ENCODE results near the gene USP2. TPM values are rescaled to one million over a fixed set of nuclear protein-coding genes. Genes with fewer than 3 reads are reported as not detected.

Gene USP2
- total RNA-seq (0.77 and 2.3 TPM in 2 replicates), polyA plus RNA-seq (0.66 and 1.0 TPM in 2 replicates), polyA minus RNA-seq (ENCODE audit: low replicate concordance) (1.4 and 7.7 TPM in 2 replicates)
- 0.78 and 0.98 TPM in 2 replicates for polyA plus RNA-seq (2012)

- TF ChIP-seq EZH2 (IDR thresholded peaks at IDR 0.05; ENCODE audit: low read length, missing control alignments) (no peak), CTCF (conservative IDR thresholded peaks at IDR 0.05 in 1 of 2, IDR thresholded peaks at IDR 0.05 in 1 of 2; ENCODE audit: low read depth in 1 of 2, low read length in 2 of 2) (peak; percentile 77 to 80)
- Histone ChIP-seq H3K9me3 (ENCODE audit: control insufficient read depth, insufficient read depth, low read depth, low read length) (no peaks in the 10 kb centered on the region), H4K20me1 (ENCODE audit: control insufficient read depth, extremely low read depth, insufficient read depth, low read length) (no peaks in the 10 kb centered on the region)
Observed at GRCh38 chr11:119381181-119381988, at the start of gene USP2. TSS of gene USP2 (minus strand) at chr11:119381690. CDS start at chr11:119373480, 8,210 bp downstream.

GRCh38 chr11:119427279-119427678 is 45.8 kb upstream of the USP2 start:
- no peaks in the 10 kb centered on the region for H3K9me3 ChIP-seq (ENCODE audit: control insufficient read depth, insufficient read depth, low read depth, low read length)
- H3K9ac ChIP-seq (ENCODE audit: insufficient read depth, low read length): no peak overlapping the region
- peak in 1 of 2 donors; percentile 17 for DNase-seq (ENCODE audit: low read depth in 2 of 2)
- no peak overlapping the region for H3K4me2 ChIP-seq (ENCODE audit: extremely low read depth, insufficient read depth, low read length)
- H2AFZ ChIP-seq (ENCODE audit: low read length): no peak overlapping the region
- TF ChIP-seq EZH2 (IDR thresholded peaks at IDR 0.05; ENCODE audit: low read length, missing control alignments): no peak
- TF ChIP-seq CTCF (conservative IDR thresholded peaks at IDR 0.05 in 1 of 2, IDR thresholded peaks at IDR 0.05 in 1 of 2; ENCODE audit: low read depth in 1 of 2, low read length in 2 of 2): no peak
- H4K20me1 ChIP-seq (ENCODE audit: control insufficient read depth, extremely low read depth, insufficient read depth, low read length): no peaks in the 10 kb centered on the region
- no peak overlapping the region for H3K4me3 ChIP-seq (replicated peaks in 1 of 4; ENCODE audit: control extremely low read depth in 1 of 4, insufficient read depth in 1 of 4, low read depth in 3 of 4, low read length in 4 of 4)
- H3K4me1 ChIP-seq (ENCODE audit: control insufficient read depth, extremely low read depth, insufficient read depth, low read length): peaks cover 4% of the 10 kb centered on the region
- peaks cover 7% of the 10 kb centered on the region for H3K79me2 ChIP-seq (ENCODE audit: control insufficient read depth, insufficient read depth, low read length)
- H3K27ac ChIP-seq (ENCODE audit: insufficient read depth, low read length): no peak overlapping the region
- no peaks in the 10 kb centered on the region for H3K36me3 ChIP-seq (ENCODE audit: control insufficient read depth, insufficient read depth, low read length)
- peaks cover 6% of the 10 kb centered on the region for H3K27me3 ChIP-seq (ENCODE audit: control insufficient read depth, insufficient read depth, low read length)

More at GRCh38 chr11:119381181-119381988, at the start of gene USP2:
- H3K4me2 ChIP-seq (ENCODE audit: extremely low read depth, insufficient read depth, low read length): peak within 1 kb of the TSS; percentile 98
- H3K4me3 ChIP-seq (replicated peaks in 1 of 4; ENCODE audit: control extremely low read depth in 1 of 4, insufficient read depth in 1 of 4, low read depth in 3 of 4, low read length in 4 of 4): peak within 1 kb of the TSS; percentile 49 to 81 (median 67)
- H3K36me3 ChIP-seq (ENCODE audit: control insufficient read depth, insufficient read depth, low read length): no peaks in the 10 kb centered on the region
- H2AFZ ChIP-seq (ENCODE audit: low read length): peak within 1 kb of the TSS; percentile 77
- peaks cover 15% of the 10 kb centered on the region for H3K4me1 ChIP-seq (ENCODE audit: control insufficient read depth, extremely low read depth, insufficient read depth, low read length)
- no peaks in the 10 kb centered on the region for H3K79me2 ChIP-seq (ENCODE audit: control insufficient read depth, insufficient read depth, low read length)
- peak; percentile 93 to 96 for DNase-seq (ENCODE audit: low read depth in 2 of 2)
- H3K9ac ChIP-seq (ENCODE audit: insufficient read depth, low read length): peak within 1 kb of the TSS; percentile 62
- peaks cover 8% of the 10 kb centered on the region for H3K27me3 ChIP-seq (ENCODE audit: control insufficient read depth, insufficient read depth, low read length)
- H3K27ac ChIP-seq (ENCODE audit: insufficient read depth, low read length): peak within 1 kb of the TSS; percentile 46

GRCh38 chr11:119426142-119426541 is 44.7 kb upstream of the USP2 start:
- no peaks in the 10 kb centered on the region for H3K9me3 ChIP-seq (ENCODE audit: control insufficient read depth, insufficient read depth, low read depth, low read length)
- no peak overlapping the region for H3K27ac ChIP-seq (ENCODE audit: insufficient read depth, low read length)
- TF ChIP-seq CTCF (conservative IDR thresholded peaks at IDR 0.05 in 1 of 2, IDR thresholded peaks at IDR 0.05 in 1 of 2; ENCODE audit: low read depth in 1 of 2, low read length in 2 of 2) (no peak), EZH2 (IDR thresholded peaks at IDR 0.05; ENCODE audit: low read length, missing control alignments) (no peak)
- H3K4me1 ChIP-seq (ENCODE audit: control insufficient read depth, extremely low read depth, insufficient read depth, low read length): no peaks in the 10 kb centered on the region
- no peak overlapping the region for H2AFZ ChIP-seq (ENCODE audit: low read length)
- DNase-seq (ENCODE audit: low read depth in 2 of 2): no peak
- no peak overlapping the region for H3K9ac ChIP-seq (ENCODE audit: insufficient read depth, low read length)
- H3K27me3 ChIP-seq (ENCODE audit: control insufficient read depth, insufficient read depth, low read length): peaks cover 6% of the 10 kb centered on the region
- H3K4me3 ChIP-seq (replicated peaks in 1 of 4; ENCODE audit: control extremely low read depth in 1 of 4, insufficient read depth in 1 of 4, low read depth in 3 of 4, low read length in 4 of 4): no peak overlapping the region
- no peaks in the 10 kb centered on the region for H3K36me3 ChIP-seq (ENCODE audit: control insufficient read depth, insufficient read depth, low read length)
- H4K20me1 ChIP-seq (ENCODE audit: control insufficient read depth, extremely low read depth, insufficient read depth, low read length): no peaks in the 10 kb centered on the region
- no peak overlapping the region for H3K4me2 ChIP-seq (ENCODE audit: extremely low read depth, insufficient read depth, low read length)
- peaks cover 18% of the 10 kb centered on the region for H3K79me2 ChIP-seq (ENCODE audit: control insufficient read depth, insufficient read depth, low read length)
